K562 (cell line): Measurements from ENCODE around the gene ALCAM. TPM values are rescaled to one million over a fixed set of nuclear protein-coding genes. Genes with fewer than 3 reads are reported as not detected.

Experiments
- PURB ChIP-seq: sonication (generic); formaldehyde crosslinking; IDR thresholded peaks from 2 replicates; pipeline ENCODE4 v1.9.0; 2021; ENCODE audit warnings: low read depth, mild to moderate bottlenecking, missing genetic modification reagents
- SMARCE1 ChIP-seq: fragments of 450-650 bp; IDR thresholded peaks from 2 replicates; pipeline ENCODE4 v1.7.1; 2016; ENCODE audit warnings: mild to moderate bottlenecking
- polyA plus RNA-seq, 8 experiments: library from polyadenylated mRNA; depleted of rRNA in 4 of 8; stranded (reverse) in 5 of 8; unstranded in 3 of 8; fragments of >200 nt; fragmentation: Nextera tagmentation in 2 of 8; fragmentation: Illumina TruSeq in 1 of 8; extraction: Ambion mirVana in 2 of 8; extraction: Trizol in 1 of 8; gene quantifications; 2 replicates each; pipeline versions ENCODE4 v1.2.1 to v1.2.3, GENCODE V29; 2011 to 2014; ENCODE audit warnings: inconsistent platforms in 1 of 8, missing spikeins in 1 of 8
- total RNA-seq, 7 experiments: library from RNA; depleted of rRNA in 6 of 7; stranded (reverse); fragments of >200 nt in 6 of 7; fragmentation: Illumina TruSeq in 2 of 7; extraction: Trizol in 2 of 7; gene quantifications; 2 replicates each; pipeline versions ENCODE4 v1.2.1 to v1.2.3, GENCODE V29; 2011 to 2021; ENCODE audit warnings: low replicate concordance in 1 of 7
- TF ChIP-seq, protein P1 (sequence below): sonication (generic); formaldehyde crosslinking; IDR thresholded peaks from 2 replicates; pipeline ENCODE4 v1.8.1; 2023; ENCODE audit warnings: mild to moderate bottlenecking, missing genetic modification reagents
- TF ChIP-seq, protein P2 (sequence below): fragments of 250-450 bp; sonication (Bioruptor Pico); IDR thresholded peaks from 2 replicates; pipeline ENCODE4 v1.4.0; 2020
- TF ChIP-seq, protein P3 (sequence below): sonication (generic); formaldehyde crosslinking; IDR thresholded peaks from 2 replicates; pipeline ENCODE4 v1.8.1; 2023; ENCODE audit warnings: missing genetic modification reagents, mild to moderate bottlenecking, borderline replicate concordance
- TF ChIP-seq, protein P4 (sequence below): fragments of 450-650 bp; IDR thresholded peaks from 2 replicates; pipeline ENCODE4 v1.6.1; 2016

Gene ALCAM
- total and polyA plus RNA-seq, 9 of the 15 experiments (the other 6 are each of a cell fraction or from before 2014, with no cell fraction given) = 0.03 to 0.98 (median 0.14) TPM; not detected in 1

DNA sequence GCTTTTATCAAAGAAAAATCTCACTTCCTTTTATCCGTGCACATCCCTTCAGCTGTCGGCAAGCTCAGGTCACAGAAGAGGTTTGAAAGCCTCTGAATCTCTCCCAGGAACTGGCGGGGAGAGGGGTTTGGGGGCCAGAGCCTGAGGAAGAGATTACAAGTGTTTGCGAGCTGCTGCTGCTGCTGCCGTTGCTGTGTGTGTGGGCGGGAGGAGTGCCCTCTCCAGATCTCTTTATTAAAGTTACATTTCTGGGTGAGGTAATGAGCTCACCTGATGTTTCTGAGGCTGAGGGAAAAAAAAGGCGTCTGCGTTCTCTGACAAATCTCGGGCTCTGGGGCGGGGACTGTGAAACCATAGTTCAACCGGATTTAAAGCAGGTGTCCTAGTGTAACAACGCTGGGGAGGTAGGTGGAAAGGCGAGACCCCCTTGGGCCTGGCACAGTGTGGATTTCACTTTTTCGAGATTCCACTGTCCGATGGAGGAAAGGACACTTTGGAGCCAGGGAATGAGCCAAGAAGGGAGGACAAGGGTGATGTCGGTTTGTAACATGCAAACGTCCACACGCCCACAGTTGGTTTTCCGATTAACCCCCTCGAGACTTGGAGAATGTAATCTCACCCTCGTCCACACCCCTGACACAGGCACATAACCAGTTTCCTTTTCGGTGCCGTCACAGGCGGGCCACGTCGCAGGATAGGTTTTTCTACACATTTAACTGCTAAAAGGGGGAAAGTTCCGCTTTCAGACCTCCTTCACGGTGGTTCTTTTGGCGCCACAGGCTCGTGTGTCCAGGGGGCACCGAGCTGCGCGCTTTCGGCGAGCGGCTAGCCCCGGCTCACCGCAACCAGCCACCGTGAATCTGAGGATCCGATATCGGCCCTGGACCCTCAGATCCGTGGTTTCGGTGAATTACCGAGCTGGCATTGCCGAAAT, 2.1 kb downstream of the ALCAM start (continued):
- TF ChIP-seq, protein P1, sequence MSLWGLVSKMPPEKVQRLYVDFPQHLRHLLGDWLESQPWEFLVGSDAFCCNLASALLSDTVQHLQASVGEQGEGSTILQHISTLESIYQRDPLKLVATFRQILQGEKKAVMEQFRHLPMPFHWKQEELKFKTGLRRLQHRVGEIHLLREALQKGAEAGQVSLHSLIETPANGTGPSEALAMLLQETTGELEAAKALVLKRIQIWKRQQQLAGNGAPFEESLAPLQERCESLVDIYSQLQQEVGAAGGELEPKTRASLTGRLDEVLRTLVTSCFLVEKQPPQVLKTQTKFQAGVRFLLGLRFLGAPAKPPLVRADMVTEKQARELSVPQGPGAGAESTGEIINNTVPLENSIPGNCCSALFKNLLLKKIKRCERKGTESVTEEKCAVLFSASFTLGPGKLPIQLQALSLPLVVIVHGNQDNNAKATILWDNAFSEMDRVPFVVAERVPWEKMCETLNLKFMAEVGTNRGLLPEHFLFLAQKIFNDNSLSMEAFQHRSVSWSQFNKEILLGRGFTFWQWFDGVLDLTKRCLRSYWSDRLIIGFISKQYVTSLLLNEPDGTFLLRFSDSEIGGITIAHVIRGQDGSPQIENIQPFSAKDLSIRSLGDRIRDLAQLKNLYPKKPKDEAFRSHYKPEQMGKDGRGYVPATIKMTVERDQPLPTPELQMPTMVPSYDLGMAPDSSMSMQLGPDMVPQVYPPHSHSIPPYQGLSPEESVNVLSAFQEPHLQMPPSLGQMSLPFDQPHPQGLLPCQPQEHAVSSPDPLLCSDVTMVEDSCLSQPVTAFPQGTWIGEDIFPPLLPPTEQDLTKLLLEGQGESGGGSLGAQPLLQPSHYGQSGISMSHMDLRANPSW (CRISPR knock-in tag) = no peak
- TF ChIP-seq, protein P2, sequence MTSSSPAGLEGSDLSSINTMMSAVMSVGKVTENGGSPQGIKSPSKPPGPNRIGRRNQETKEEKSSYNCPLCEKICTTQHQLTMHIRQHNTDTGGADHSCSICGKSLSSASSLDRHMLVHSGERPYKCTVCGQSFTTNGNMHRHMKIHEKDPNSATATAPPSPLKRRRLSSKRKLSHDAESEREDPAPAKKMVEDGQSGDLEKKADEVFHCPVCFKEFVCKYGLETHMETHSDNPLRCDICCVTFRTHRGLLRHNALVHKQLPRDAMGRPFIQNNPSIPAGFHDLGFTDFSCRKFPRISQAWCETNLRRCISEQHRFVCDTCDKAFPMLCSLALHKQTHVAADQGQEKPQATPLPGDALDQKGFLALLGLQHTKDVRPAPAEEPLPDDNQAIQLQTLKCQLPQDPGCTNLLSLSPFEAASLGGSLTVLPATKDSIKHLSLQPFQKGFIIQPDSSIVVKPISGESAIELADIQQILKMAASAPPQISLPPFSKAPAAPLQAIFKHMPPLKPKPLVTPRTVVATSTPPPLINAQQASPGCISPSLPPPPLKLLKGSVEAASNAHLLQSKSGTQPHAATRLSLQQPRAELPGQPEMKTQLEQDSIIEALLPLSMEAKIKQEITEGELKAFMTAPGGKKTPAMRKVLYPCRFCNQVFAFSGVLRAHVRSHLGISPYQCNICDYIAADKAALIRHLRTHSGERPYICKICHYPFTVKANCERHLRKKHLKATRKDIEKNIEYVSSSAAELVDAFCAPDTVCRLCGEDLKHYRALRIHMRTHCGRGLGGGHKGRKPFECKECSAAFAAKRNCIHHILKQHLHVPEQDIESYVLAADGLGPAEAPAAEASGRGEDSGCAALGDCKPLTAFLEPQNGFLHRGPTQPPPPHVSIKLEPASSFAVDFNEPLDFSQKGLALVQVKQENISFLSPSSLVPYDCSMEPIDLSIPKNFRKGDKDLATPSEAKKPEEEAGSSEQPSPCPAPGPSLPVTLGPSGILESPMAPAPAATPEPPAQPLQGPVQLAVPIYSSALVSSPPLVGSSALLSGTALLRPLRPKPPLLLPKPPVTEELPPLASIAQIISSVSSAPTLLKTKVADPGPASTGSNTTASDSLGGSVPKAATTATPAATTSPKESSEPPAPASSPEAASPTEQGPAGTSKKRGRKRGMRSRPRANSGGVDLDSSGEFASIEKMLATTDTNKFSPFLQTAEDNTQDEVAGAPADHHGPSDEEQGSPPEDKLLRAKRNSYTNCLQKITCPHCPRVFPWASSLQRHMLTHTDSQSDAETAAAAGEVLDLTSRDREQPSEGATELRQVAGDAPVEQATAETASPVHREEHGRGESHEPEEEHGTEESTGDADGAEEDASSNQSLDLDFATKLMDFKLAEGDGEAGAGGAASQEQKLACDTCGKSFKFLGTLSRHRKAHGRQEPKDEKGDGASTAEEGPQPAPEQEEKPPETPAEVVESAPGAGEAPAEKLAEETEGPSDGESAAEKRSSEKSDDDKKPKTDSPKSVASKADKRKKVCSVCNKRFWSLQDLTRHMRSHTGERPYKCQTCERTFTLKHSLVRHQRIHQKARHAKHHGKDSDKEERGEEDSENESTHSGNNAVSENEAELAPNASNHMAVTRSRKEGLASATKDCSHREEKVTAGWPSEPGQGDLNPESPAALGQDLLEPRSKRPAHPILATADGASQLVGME = no peak
- TF ChIP-seq, protein P3, sequence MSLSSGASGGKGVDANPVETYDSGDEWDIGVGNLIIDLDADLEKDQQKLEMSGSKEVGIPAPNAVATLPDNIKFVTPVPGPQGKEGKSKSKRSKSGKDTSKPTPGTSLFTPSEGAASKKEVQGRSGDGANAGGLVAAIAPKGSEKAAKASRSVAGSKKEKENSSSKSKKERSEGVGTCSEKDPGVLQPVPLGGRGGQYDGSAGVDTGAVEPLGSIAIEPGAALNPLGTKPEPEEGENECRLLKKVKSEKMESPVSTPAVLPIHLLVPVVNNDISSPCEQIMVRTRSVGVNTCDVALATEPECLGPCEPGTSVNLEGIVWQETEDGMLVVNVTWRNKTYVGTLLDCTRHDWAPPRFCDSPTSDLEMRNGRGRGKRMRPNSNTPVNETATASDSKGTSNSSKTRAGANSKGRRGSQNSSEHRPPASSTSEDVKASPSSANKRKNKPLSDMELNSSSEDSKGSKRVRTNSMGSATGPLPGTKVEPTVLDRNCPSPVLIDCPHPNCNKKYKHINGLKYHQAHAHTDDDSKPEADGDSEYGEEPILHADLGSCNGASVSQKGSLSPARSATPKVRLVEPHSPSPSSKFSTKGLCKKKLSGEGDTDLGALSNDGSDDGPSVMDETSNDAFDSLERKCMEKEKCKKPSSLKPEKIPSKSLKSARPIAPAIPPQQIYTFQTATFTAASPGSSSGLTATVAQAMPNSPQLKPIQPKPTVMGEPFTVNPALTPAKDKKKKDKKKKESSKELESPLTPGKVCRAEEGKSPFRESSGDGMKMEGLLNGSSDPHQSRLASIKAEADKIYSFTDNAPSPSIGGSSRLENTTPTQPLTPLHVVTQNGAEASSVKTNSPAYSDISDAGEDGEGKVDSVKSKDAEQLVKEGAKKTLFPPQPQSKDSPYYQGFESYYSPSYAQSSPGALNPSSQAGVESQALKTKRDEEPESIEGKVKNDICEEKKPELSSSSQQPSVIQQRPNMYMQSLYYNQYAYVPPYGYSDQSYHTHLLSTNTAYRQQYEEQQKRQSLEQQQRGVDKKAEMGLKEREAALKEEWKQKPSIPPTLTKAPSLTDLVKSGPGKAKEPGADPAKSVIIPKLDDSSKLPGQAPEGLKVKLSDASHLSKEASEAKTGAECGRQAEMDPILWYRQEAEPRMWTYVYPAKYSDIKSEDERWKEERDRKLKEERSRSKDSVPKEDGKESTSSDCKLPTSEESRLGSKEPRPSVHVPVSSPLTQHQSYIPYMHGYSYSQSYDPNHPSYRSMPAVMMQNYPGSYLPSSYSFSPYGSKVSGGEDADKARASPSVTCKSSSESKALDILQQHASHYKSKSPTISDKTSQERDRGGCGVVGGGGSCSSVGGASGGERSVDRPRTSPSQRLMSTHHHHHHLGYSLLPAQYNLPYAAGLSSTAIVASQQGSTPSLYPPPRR (CRISPR knock-in tag) = no peak
- TF ChIP-seq, protein P4, sequence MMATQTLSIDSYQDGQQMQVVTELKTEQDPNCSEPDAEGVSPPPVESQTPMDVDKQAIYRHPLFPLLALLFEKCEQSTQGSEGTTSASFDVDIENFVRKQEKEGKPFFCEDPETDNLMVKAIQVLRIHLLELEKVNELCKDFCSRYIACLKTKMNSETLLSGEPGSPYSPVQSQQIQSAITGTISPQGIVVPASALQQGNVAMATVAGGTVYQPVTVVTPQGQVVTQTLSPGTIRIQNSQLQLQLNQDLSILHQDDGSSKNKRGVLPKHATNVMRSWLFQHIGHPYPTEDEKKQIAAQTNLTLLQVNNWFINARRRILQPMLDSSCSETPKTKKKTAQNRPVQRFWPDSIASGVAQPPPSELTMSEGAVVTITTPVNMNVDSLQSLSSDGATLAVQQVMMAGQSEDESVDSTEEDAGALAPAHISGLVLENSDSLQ = no peak
- TF ChIP-seq SMARCE1 = no peak
- no peak for TF ChIP-seq PURB (CRISPR knock-in tag)
- TF ChIP-seq, all 486 proteins: peak for 0
